ENCODE data around the gene IL13. TPM values are rescaled to one million over a fixed set of nuclear protein-coding genes. Genes with fewer than 3 reads are reported as not detected.

Gene IL13
- total RNA-seq, 4 donors from 2014 or later: 0.66 TPM; not detected in 3

DNA sequence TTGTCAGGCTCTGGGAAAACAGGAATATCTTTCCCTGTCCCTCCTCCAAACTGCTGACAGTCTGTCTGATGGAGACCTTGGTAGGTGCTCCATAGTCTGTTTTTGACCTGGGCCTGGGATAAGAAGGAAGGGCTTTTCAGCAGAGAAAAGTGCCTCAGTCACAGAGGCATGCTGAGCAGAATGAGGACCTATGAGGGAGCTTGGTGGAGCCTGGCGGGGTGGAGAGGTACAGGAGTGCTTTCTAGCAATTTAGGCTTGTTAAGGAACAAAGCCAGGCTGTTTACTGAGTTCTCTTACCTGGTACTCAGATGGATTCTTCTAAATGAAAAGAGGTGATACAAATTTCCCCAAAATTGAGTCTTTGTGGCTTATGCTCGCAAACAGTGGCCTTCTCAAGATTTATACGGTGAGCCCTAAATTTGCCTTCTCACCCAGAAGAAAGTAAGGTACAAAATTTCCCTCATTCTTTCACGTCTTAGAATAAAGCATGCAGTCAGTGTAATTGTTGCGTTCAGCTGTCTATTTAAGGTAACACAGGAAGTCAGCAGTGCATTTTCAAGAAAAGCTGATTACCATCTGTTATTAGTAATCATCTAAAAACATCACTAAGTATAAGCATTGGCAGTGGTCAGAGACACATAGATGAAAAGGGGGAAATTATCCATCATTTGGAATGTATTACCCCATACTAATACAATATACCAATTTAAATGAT, 28.6 kb upstream of the IL13 start:
- TF ChIP-seq, protein P1, sequence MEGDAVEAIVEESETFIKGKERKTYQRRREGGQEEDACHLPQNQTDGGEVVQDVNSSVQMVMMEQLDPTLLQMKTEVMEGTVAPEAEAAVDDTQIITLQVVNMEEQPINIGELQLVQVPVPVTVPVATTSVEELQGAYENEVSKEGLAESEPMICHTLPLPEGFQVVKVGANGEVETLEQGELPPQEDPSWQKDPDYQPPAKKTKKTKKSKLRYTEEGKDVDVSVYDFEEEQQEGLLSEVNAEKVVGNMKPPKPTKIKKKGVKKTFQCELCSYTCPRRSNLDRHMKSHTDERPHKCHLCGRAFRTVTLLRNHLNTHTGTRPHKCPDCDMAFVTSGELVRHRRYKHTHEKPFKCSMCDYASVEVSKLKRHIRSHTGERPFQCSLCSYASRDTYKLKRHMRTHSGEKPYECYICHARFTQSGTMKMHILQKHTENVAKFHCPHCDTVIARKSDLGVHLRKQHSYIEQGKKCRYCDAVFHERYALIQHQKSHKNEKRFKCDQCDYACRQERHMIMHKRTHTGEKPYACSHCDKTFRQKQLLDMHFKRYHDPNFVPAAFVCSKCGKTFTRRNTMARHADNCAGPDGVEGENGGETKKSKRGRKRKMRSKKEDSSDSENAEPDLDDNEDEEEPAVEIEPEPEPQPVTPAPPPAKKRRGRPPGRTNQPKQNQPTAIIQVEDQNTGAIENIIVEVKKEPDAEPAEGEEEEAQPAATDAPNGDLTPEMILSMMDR (IDR thresholded peaks at IDR 0.05; ENCODE audit: low read depth): no peak

DNA sequence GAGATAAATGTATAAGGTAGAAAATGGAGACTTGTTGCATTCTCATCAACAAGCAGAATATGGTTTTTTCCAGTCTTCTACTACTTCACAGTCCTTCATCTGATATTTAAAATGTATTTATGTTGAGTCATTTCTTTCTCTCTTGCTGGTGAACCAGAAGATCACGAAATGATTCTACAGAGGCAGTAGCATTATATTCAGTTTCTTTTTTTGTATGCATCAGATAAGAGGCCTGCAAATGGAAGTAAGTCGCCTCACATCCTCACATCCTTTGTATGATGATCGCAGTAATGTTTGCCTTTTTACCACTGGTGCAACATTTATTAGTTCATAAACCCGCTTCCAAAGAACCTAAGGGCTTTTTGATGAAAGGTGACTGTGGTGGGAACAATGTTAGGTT, 22.1 kb upstream of the IL13 start:
- TF ChIP-seq, protein P1 (IDR thresholded peaks at IDR 0.05; ENCODE audit: low read depth): no peak

DNA sequence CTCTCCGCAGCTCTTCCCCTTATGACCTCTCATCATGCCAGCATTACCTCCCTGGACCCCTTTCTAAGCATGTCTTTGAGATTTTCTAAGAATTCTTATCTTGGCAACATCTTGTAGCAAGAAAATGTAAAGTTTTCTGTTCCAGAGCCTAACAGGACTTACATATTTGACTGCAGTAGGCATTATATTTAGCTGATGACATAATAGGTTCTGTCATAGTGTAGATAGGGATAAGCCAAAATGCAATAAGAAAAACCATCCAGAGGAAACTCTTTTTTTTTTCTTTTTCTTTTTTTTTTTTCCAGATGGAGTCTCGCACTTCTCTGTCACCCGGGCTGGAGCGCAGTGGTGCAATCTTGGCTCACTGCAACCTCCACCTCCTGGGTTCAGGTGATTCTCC, 20.7 kb upstream of the IL13 start:
- TF ChIP-seq, protein P1 (IDR thresholded peaks at IDR 0.05; ENCODE audit: low read depth): no peak

DNA sequence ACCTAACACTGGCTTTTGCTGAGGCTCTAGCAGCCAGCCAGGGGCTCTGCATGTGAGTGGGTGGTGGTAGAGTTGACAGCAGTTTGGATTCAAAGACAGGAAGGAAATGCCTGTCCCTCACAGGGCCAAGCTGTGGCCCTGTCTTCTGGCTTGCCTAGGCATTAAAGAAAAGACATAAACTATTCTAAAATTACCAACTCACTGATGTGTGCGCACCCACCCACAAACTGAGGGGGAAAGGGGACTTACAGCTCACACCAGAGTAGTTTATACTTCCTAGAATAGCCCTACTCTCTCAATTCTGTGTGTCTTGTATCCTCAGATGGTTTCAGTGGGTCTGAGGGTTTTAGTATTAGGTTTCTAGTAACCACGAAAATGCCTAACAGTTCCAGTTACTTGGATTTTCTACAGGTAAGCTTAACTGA, 18.3 kb upstream of the IL13 start:
- TF ChIP-seq, protein P1 (IDR thresholded peaks at IDR 0.05; ENCODE audit: low read depth): no peak

DNA sequence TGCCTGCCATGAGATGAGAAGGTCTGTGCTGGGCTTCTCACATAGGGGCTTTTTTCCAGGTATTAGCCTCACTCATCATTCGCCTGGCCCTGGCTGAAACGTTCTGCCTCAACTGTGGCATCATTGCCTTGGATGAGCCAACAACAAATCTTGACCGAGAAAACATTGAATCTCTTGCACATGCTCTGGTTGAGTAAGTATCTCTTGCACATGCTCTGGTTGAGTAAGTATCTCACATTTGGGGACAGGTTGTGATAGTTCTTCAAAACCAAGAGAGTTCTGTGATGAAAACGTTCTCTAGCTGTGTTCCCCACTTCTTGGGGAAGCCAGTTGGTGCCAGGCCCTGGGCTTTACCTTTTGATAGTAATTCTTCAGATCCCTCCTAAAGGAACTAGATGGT, 17.4 kb upstream of the IL13 start:
- TF ChIP-seq, protein P1 (IDR thresholded peaks at IDR 0.05; ENCODE audit: low read depth): no peak

DNA sequence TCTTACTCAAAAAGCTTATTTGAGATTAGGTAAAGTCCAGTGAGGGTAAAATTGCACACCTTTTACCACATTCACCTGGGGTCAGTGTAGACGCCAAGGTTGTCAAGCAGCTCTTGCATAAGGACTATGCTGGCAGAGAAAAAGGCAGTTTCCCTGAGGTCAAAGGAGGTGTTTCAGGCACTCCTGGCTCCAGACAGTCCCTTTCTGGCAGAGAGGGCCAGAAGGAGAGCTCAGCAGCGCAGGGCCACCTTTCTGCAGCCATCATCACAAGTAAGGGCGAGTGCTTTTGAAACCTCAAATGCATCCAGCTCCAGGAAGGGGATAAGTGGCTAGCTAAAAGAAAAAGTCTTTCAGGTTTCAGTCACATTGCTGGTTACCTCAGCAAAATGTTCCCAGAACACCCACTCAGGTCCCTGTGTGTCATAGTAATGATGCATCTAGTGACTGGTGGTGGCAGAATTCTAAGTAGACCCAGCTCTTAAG, 16.7 kb upstream of the IL13 start:
- TF ChIP-seq, protein P1 (IDR thresholded peaks at IDR 0.05; ENCODE audit: low read depth): no peak

DNA sequence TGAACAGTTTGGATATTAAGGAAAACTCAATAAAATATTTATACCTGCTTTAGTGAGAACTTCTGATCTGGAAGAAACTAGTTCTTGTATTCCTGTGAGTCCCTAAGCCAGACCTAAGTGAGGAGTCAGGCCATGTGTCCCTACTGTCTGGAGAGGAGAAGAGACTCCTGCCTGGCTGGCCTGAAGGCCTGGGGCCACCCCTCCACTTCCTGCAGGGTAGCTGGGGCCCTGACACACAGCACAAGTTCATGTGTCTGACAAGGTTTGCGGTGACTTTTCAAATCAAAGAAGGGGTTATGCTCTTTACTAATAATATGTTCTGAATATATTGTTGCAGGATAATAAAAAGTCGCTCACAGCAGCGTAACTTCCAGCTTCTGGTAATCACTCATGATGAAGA, 16.1 kb upstream of the IL13 start:
- TF ChIP-seq, protein P1 (IDR thresholded peaks at IDR 0.05; ENCODE audit: low read depth): no peak
